Tibial artery (tissue), 4 donors: ENCODE results near the gene SDCCAG8.

Experiments
- DNase-seq, 2 donors: peaks; one replicate each; pipeline ENCODE4 v3.0.0-alpha.2; 2019
- H3K27ac ChIP-seq, 2 donors: fragments of 200-600 bp; sonication (generic) in 1 of 2; 1 replicate in 1 of 2; 2 replicates in 1 of 2; pipeline ENCODE4 v1.5.1; 2018 to 2019; ENCODE audit warnings: mild to moderate bottlenecking in 1 of 2
- H3K27me3 ChIP-seq, 2 donors: fragments of 200-600 bp; sonication (generic) in 1 of 2; one replicate each; pipeline versions ENCODE4 v1.5.1 to v1.6.0; 2016 to 2019
- H3K36me3 ChIP-seq, 3 donors: fragments of 200-600 bp; sonication (generic) in 2 of 3; one replicate each; pipeline ENCODE4 v1.5.1; 2016 to 2019; ENCODE audit warnings: mild to moderate bottlenecking in 2 of 3
- H3K4me1 ChIP-seq, 4 donors: fragments of 200-600 bp; sonication (generic) in 2 of 4; 1 replicate in 3 of 4; 2 replicates in 1 of 4; pipeline ENCODE4 v1.5.1; 2016 to 2019
- H3K4me3 ChIP-seq, 2 donors: fragments of 200-600 bp; sonication (generic) in 1 of 2; 1 replicate in 1 of 2; 2 replicates in 1 of 2; pipeline ENCODE4 v1.5.1; 2018 to 2019; ENCODE audit warnings: mild to moderate bottlenecking in 2 of 2
- H3K9me3 ChIP-seq, 3 donors: fragments of 200-600 bp; sonication (generic) in 1 of 3; one replicate each; pipeline ENCODE4 v1.5.1; 2016 to 2019
- CTCF ChIP-seq, 2 experiments: fragments of 200-600 bp in 1 of 2; fragments of 450-650 bp in 1 of 2; IDR thresholded peaks; one replicate each; pipeline ENCODE4 v1.5.1; 2017 to 2019; ENCODE audit warnings: antibody characterized with exemption in 2 of 2, mild to moderate bottlenecking in 1 of 2, moderate library complexity in 1 of 2
- intact Hi-C: fragments of 100-400 bp; cut with DNase I; formaldehyde crosslinking; loops from one replicate; pipeline ENCODE4 v1.15.0; 2023; ENCODE audit warnings: low total_unique reads

The SDCCAG8 gene

GRCh38 chr1:243471754-243472745, 216.2 kb downstream of the SDCCAG8 start:
- no peaks in the 10 kb centered on the region for H3K27me3 ChIP-seq
- intact Hi-C loops = no loop called here
- no peak for DNase-seq
- H3K9me3 ChIP-seq = no peaks in the 10 kb centered on the region
- TF ChIP-seq CTCF (IDR thresholded peaks at IDR 0.05) = no peak
- H3K4me1 ChIP-seq = peaks cover 0 to 5% (median 0%) of the 10 kb centered on the region in 4 donors
- H3K36me3 ChIP-seq = peaks cover 0 to 22% (median 16%) of the 10 kb centered on the region in 3 donors
- no peak overlapping the region for H3K4me3 ChIP-seq
- no peak overlapping the region for H3K27ac ChIP-seq

GRCh38 chr1:243473227-243474135, 217.6 kb downstream of the SDCCAG8 start:
- intact Hi-C loops = no loop called here
- Histone ChIP-seq H3K9me3 (no peaks in the 10 kb centered on the region), H3K27me3 (no peaks in the 10 kb centered on the region), H3K27ac (no peak overlapping the region), H3K4me3 (peak overlapping the region; percentile 2 to 21), H3K36me3 (peaks cover 0 to 22% (median 16%) of the 10 kb centered on the region in 3 donors), H3K4me1 (peaks cover 0 to 5% (median 0%) of the 10 kb centered on the region in 4 donors)
- no peak for DNase-seq
- no peak for TF ChIP-seq CTCF (IDR thresholded peaks at IDR 0.05)

- no peak overlapping the region for H3K27ac ChIP-seq
- DNase-seq = no peak
- H3K36me3 ChIP-seq = peaks cover 0 to 22% (median 16%) of the 10 kb centered on the region in 3 donors
- no peak overlapping the region for H3K4me3 ChIP-seq
- intact Hi-C loops = no loop called here
- H3K27me3 ChIP-seq = no peaks in the 10 kb centered on the region
- H3K4me1 ChIP-seq = peaks cover 0 to 5% (median 0%) of the 10 kb centered on the region in 4 donors
- no peak for TF ChIP-seq CTCF (IDR thresholded peaks at IDR 0.05)
- H3K9me3 ChIP-seq = no peaks in the 10 kb centered on the region
Measured at GRCh38 chr1:243474136-243474881, 218.5 kb downstream of the SDCCAG8 start.

- no peak for DNase-seq
- H3K27ac ChIP-seq = no peak overlapping the region
- intact Hi-C loops = no loop called here
Measured at GRCh38 chr1:243474906-243475305, 219.1 kb downstream of the SDCCAG8 start.

More at GRCh38 chr1:243474906-243475305, 219.1 kb downstream of the SDCCAG8 start:
- H3K4me3 ChIP-seq = no peak overlapping the region
- peaks cover 0 to 22% (median 16%) of the 10 kb centered on the region in 3 donors for H3K36me3 ChIP-seq
- H3K9me3 ChIP-seq = no peaks in the 10 kb centered on the region
- no peaks in the 10 kb centered on the region for H3K27me3 ChIP-seq
- H3K4me1 ChIP-seq = peaks cover 0 to 5% (median 0%) of the 10 kb centered on the region in 4 donors
- no peak for TF ChIP-seq CTCF (IDR thresholded peaks at IDR 0.05)
